Dermis microvascular lymphatic vessel endothelial cell (primary cell): ENCODE measurements around the gene FANCC. TPM values are rescaled to one million over a fixed set of nuclear protein-coding genes. Genes with fewer than 3 reads are reported as not detected.

Experiments
- DNase-seq, 2 donors: peaks; one replicate each; pipeline versions ENCODE4 v3.0.0 to v3.0.0-alpha.2; 2010; ENCODE audit warnings: low read depth in 2 of 2
- total RNA-seq: library from RNA; depleted of rRNA; stranded (reverse); fragments of >200 nt; gene quantifications from 2 replicates; pipeline ENCODE4 v1.2.1, GENCODE V29; 2014

FANCC gene
- total RNA-seq, 1 donor from 2014 or later, result 7.1 TPM

- no peak for DNase-seq
These were observed 213.5 kb downstream of the FANCC start for GRCh38 chr9:95103871-95104580.

- no peak for DNase-seq
These were observed 214.2 kb downstream of the FANCC start for GRCh38 chr9:95103281-95103771.

- DNase-seq, result no peak
These were observed 214.9 kb downstream of the FANCC start for GRCh38 chr9:95102572-95102971.

- DNase-seq, result no peak
These were observed 215.5 kb downstream of the FANCC start for GRCh38 chr9:95102001-95102433.

- no peak for DNase-seq
These were observed 216.2 kb downstream of the FANCC start for GRCh38 chr9:95101326-95101725.

GRCh38 chr9:95100071-95100627, 217.4 kb downstream of the FANCC start:
- DNase-seq, result no peak

- DNase-seq, result no peak
These were observed 218.0 kb downstream of the FANCC start for GRCh38 chr9:95099321-95100070.

- DNase-seq, result no peak
These were observed 219.1 kb downstream of the FANCC start for GRCh38 chr9:95098391-95098921.

- DNase-seq, result no peak
These were observed 220.2 kb downstream of the FANCC start for GRCh38 chr9:95097279-95097678.

GRCh38 chr9:95096807-95097206, 220.7 kb downstream of the FANCC start:
- DNase-seq, result no peak

GRCh38 chr9:95096381-95096780, 221.1 kb downstream of the FANCC start:
- DNase-seq, result no peak

GRCh38 chr9:95095641-95096355, 221.7 kb downstream of the FANCC start:
- no peak for DNase-seq

- no peak for DNase-seq
These were observed 223.5 kb downstream of the FANCC start for GRCh38 chr9:95094002-95094401.

- DNase-seq, result no peak
These were observed 223.9 kb downstream of the FANCC start for GRCh38 chr9:95093586-95093985.

GRCh38 chr9:95092262-95093072, 225.0 kb downstream of the FANCC start:
- no peak for DNase-seq

- DNase-seq, result no peak
These were observed 225.8 kb downstream of the FANCC start for GRCh38 chr9:95091601-95092261.

- DNase-seq, result no peak
These were observed 226.5 kb downstream of the FANCC start for GRCh38 chr9:95090871-95091577.

GRCh38 chr9:95090023-95090791, 227.3 kb downstream of the FANCC start:
- no peak for DNase-seq
